Muscle layer of colon (tissue), 2 donors: ENCODE data around the gene DNMT3B.
"Not testable (repeated sequence)": the region's sequence is repeated elsewhere in the genome, so short reads cannot be mapped to it uniquely, and the experiment has no call there.

ENCODE experiments used
- H3K27ac ChIP-seq: one replicate; pipeline ENCODE4 v1.7.0; 2013; ENCODE audit warnings: low read depth, mild to moderate bottlenecking, low read length, moderate library complexity
- H3K27me3 ChIP-seq, 2 donors: one replicate each; pipeline ENCODE4 v1.7.0; 2013; ENCODE audit warnings: low read length in 2 of 2, mild to moderate bottlenecking in 2 of 2; ENCODE audit not compliant: insufficient read depth in 2 of 2, control insufficient read depth in 1 of 2
- H3K36me3 ChIP-seq: one replicate; pipeline ENCODE4 v1.7.0; 2013; ENCODE audit warnings: mild to moderate bottlenecking, low read length; ENCODE audit not compliant: insufficient read depth
- H3K4me1 ChIP-seq: one replicate; pipeline ENCODE4 v1.7.0; 2013; ENCODE audit warnings: mild to moderate bottlenecking, low read length; ENCODE audit not compliant: insufficient read depth
- H3K4me3 ChIP-seq, 2 donors: one replicate each; pipeline ENCODE4 v1.7.0; 2013; ENCODE audit warnings: low read length in 2 of 2, low read depth in 1 of 2, mild to moderate bottlenecking in 1 of 2, moderate library complexity in 1 of 2
- H3K9ac ChIP-seq: one replicate; pipeline ENCODE4 v1.7.0; 2013; ENCODE audit warnings: low read length
- H3K9me3 ChIP-seq: one replicate; pipeline ENCODE4 v1.7.0; 2013; ENCODE audit warnings: mild to moderate bottlenecking, low read length
- donor health status: abdominal sarcoma.
- donor health status: Adenocarcinoma of cecum.

DNMT3B gene

DNA sequence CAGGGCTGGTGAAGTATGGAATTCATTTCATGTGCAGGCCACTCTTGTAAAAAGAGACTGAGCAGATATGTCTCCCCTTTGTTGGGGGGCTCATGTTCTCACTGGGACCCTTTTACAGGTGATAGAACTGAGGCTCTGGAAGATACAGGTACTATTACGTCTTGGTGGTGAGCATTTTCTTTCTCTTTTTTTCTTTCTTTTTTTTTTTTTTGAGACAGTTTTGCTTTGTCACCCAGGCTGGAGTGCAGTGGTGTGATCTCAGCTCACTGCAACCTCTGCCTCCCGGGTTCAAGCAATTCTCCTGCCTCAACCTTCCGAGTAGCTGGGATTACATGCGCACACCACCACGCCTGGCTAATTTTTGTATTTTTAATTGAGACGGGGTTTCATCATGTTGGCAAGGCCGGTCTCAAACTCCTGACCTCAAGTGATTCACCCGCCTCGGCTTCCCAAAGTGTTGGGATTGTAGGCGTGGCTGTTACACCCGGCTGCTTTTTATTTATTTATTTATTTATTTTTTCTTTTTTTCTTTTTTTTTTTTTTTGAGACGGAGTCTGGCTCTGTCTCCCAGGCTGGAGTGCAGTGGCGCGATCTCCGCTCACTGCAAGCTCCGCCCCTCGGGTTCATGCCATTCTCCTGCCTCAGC is 3.2 kb downstream of the DNMT3B start:
- not testable (repeated sequence) for H3K4me3 ChIP-seq, H3K36me3 ChIP-seq, H3K27me3 ChIP-seq, H3K27ac ChIP-seq, H3K9me3 ChIP-seq, H3K9ac ChIP-seq
- H3K4me1 ChIP-seq: peaks cover 19% of the 10 kb centered on the region

DNA sequence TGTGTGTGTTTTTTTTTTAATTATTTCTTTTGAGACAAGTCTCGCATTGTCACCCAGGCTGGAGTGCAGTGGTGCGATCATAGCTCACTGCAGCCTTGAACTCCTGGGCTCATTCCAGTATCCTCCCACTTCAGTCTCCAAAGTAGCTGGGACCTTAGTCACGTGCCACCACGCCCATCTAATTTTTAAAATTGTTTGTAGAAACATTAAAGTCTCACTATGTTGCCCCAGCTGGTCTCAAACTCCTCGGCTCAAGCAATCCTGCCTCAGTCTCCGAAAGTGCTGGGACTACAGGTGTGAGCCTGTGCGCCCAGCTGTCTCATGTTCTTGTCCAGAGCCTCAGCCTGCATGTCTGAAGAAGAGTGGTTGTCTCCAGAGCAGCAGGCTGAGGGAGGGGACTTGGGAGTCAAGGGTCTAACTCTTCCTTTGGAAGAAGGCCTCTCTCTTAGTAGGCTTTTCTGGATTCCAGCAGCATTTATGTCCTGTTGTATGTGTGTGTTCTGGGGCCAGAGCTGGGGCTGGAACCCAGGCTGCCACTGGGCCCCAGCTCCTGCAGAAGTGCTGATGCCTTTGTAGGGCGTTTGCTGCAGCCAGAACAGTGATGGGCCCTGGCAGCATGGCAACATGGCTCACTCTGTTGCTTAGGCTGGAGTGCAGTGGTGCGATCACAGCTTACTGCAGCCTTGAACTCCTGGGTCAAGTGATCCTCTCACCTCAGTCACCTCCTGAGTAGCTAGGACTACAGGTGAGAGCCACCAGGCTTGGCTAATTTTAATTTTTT is 5.4 kb downstream of the DNMT3B start:
- no peaks in the 10 kb centered on the region for H3K9me3 ChIP-seq
- no peak overlapping the region for H3K9ac ChIP-seq
- H3K27me3 ChIP-seq: no peaks in the 10 kb centered on the region
- H3K4me3 ChIP-seq: no peak overlapping the region
- H3K36me3 ChIP-seq: no peaks in the 10 kb centered on the region
- peaks cover 13% of the 10 kb centered on the region for H3K4me1 ChIP-seq
- H3K27ac ChIP-seq: no peak overlapping the region

DNA sequence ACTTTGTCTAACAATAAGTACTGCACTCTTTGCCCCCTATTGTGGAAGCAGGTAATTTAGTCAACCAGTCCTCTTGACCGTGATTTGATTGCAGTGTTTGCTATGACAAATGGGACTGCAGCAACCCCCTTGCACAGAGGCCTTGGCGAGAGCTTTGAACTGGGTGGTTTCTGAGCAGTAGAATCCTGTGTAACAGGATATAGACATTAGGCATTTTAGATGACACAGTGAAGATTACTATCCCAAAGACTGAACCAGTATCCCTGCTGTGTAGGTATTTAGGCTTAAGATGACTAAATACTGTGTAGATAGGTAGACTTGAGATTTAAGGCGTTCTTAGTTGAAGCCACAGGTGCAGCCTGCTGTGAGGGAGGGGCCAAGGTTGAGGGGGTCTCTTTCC is 9.9 kb downstream of the DNMT3B start:
- Histone ChIP-seq H3K4me1 (peaks cover 5% of the 10 kb centered on the region), H3K4me3 (no peak overlapping the region), H3K27me3 (no peaks in the 10 kb centered on the region), H3K9me3 (no peaks in the 10 kb centered on the region), H3K27ac (no peak overlapping the region), H3K36me3 (no peaks in the 10 kb centered on the region), H3K9ac (no peak overlapping the region)

DNA sequence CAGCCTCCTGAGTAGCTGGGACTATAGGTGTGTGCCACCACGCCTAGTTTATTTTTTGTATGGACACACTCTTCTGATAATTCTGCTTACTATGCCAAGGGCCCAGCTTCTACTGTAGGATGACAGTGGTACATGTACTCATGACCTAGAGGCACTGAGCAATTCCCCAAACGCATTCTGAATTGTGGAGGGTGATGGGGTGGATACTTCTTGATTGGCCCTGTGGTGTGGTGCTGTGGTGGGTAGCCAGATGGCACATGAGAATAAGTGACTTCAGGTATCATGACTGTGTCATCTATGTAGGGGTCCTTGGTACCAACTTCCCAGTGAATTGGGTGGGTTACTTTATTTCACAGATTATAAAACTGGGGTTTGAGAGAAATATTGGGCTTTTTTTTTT is 11.0 kb downstream of the DNMT3B start:
- Histone ChIP-seq H3K4me3 (no peak overlapping the region), H3K27ac (no peak overlapping the region), H3K36me3 (no peaks in the 10 kb centered on the region), H3K9me3 (no peaks in the 10 kb centered on the region), H3K27me3 (no peaks in the 10 kb centered on the region), H3K9ac (no peak overlapping the region), H3K4me1 (peaks cover 12% of the 10 kb centered on the region)

DNA sequence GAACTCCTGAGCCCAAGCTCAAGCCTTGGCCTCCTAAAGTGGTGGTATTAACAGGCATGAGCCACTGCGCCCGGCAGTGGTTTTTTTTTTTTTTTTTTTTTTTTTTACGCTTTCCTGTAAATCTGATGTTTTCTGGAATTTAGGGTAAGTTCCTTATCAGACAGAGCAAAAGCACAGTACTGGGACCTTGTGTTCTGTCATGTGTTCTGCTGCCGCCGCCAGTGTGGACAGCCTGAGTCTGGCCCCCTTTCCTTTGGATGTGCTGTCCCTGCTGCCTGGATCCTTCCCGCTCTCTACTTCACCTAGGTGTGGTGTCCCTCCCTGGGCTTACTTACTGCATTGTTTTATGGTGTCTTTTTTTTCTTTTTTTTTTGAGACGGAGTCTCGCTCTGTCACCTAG is 11.7 kb downstream of the DNMT3B start:
- Histone ChIP-seq H3K27ac (no peak overlapping the region), H3K9ac (no peak overlapping the region), H3K27me3 (no peaks in the 10 kb centered on the region), H3K4me3 (no peak overlapping the region), H3K9me3 (no peaks in the 10 kb centered on the region), H3K4me1 (peaks cover 12% of the 10 kb centered on the region), H3K36me3 (no peaks in the 10 kb centered on the region)

DNA sequence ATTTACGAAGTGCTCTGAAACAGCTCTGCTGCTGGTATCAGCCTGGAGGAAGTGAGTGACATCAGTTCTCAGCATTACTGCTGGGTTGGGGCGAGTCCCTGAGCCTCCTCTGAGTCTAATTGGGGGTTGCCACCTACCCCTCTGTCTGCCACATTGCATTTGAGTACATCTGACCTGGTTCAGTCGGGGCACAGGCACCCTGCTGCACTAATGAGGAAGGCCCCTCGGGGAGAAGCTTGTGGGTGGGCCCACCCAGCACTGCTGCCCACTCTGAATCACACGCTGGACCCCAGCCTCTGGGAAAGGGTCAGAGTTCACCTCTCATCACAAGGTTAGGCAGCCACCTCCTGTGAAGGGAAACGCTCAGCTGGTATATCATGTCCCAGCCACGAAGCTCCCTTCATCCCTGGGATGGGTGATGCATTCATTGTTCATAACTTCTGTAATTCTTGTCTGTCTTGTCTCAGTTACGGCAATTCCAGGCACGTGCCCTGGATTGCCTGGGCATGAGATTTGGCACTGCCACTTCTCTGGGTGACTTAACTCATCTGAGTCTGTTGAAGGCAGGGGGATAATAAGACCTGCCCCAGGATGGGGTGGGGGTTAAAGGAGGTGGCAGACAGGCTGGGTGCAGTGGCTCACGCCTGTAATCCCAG is 13.3 kb downstream of the DNMT3B start:
- no peak overlapping the region for H3K4me3 ChIP-seq
- no peaks in the 10 kb centered on the region for H3K36me3 ChIP-seq
- H3K27me3 ChIP-seq: no peaks in the 10 kb centered on the region
- no peaks in the 10 kb centered on the region for H3K9me3 ChIP-seq
- H3K9ac ChIP-seq: no peak overlapping the region
- peaks cover 12% of the 10 kb centered on the region for H3K4me1 ChIP-seq
- no peak overlapping the region for H3K27ac ChIP-seq

DNA sequence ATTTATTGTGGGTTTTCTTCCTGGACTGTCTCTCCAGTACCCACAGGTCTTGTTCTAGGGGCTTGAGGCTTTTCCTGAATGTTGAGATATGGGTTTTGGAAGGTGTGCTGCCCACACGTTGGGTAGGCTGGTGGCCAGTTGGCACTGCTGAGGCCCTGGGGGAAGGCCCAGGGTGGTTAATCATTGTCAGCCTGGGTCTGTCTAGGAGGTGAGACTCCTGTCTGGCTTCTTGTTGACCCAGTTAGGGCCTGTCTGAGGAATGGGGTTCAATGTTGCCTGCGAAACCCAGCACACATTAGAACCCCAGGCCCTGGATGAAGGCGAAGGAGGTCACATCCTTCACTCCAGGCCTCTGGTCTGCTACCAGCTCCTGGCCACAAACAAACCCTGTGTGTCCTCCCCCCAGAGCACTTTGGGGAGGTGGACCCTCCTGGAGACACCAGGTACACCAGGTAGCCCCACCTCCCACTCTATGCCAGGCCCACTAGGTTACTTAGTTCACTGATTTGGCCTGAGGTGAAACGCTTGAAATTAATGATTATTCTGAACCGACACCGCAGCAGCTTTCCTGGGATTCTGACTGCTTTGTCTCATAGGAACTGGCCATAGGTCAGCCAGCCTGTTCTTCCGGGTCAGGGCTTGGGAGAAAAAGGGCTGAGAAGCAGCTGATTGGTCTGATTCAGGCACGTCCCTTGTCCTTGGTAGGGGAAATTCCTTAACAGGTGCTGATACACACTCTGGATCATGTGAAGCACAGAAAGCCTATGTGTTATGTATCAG is 15.2 kb downstream of the DNMT3B start:
- Histone ChIP-seq H3K27me3 (no peaks in the 10 kb centered on the region), H3K4me3 (no peak overlapping the region), H3K27ac (no peak overlapping the region), H3K36me3 (no peaks in the 10 kb centered on the region), H3K9ac (no peak overlapping the region), H3K4me1 (peaks cover 12% of the 10 kb centered on the region), H3K9me3 (no peaks in the 10 kb centered on the region)

DNA sequence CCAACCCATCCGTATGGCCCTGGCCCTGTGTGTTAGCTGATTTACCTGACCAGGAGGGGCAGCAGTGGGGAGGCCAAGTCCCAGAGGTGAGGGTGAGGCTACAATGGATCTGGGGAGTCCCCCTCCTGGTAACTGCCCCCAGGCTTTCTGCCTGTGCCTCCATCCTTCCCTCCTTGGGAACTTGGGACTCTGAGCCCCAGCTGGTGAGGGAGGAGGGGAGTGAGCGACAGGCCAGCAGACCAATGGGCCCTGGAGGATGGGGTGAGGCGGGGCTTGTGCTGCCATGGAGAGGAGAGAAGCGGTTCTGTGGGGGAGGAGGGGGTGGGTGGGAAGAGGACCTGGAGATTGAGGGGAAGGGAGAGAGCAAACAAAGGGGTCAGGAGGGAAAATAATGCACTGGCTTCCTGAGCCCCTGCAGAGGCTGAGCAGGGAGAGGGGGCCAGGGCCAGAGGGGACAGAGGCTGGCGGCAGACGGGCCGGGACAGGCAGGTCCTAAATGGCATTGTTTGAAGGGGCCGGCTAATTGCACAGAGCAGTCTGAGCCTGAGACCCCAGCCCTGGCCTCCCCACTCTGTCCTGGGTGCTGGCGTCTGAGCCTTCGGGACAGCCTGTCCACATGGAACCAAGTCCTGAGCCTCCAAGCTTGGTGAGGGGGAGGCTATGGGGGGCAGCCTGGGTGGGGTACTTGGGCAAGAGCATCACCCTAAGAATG is 17.5 kb downstream of the DNMT3B start:
- peaks cover 12% of the 10 kb centered on the region for H3K4me1 ChIP-seq
- no peaks in the 10 kb centered on the region for H3K9me3 ChIP-seq
- H3K9ac ChIP-seq: no peak overlapping the region
- H3K4me3 ChIP-seq: no peak overlapping the region
- H3K36me3 ChIP-seq: no peaks in the 10 kb centered on the region
- no peaks in the 10 kb centered on the region for H3K27me3 ChIP-seq
- no peak overlapping the region for H3K27ac ChIP-seq

DNA sequence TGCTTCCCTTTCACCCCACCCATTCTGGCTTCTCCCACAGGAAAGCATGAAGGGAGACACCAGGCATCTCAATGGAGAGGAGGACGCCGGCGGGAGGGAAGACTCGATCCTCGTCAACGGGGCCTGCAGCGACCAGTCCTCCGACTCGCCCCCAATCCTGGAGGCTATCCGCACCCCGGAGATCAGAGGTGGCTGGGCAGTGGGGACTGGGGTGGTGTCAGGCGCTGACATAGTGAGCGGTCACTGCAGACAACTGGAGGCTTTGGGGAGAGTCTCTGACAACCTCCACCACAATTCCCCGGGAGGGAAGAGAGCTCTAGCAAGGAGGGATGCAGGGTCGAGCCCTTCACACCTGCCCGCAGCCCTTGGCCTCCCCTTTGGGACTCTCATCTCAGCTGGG is 18.1 kb downstream of the DNMT3B start:
- Histone ChIP-seq H3K27ac (no peak overlapping the region), H3K9ac (no peak overlapping the region), H3K4me1 (peaks cover 12% of the 10 kb centered on the region), H3K9me3 (no peaks in the 10 kb centered on the region), H3K27me3 (no peaks in the 10 kb centered on the region), H3K4me3 (no peak overlapping the region), H3K36me3 (no peaks in the 10 kb centered on the region)

DNA sequence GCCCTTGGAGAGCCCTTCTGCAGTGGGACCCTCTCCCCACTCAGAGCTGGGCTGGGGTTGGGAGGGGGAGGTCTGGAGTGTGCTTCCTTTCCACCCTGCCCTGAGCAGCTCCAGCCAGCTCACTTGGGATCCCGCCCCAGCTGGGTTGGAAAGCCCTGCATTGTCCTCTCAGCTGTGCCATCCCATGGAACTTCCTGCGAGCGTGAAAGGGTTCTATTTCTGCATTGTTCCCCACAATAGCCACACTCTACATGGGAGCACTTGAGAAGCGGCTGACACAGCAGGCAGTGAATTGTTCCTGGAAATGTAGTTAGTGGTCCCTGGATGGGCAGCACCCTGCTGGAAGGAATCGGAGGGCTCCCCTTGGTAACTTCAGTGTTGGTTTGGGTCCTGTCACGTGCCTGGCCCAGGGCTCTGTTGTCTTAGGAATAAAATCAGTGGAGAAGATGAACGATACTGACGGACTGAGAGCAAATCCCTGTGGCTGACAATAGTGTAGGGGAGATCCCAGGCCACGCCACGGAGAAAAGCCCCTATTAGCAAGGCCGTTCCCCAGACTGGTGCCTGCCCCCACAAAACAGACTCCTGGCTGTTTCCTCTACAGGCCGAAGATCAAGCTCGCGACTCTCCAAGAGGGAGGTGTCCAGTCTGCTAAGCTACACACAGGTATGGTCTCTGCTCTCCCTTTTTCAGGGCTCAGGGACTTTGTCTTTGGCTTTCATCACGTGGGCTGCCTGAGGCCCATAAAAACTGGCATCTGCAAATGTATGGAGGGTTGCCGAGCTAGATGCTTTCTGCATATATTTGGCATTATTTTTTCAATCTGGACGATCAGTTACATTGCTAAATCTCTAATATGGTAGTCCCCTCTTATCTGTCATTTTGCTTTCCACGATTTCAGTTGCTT is 18.8 kb downstream of the DNMT3B start:
- H3K27me3 ChIP-seq: no peaks in the 10 kb centered on the region
- H3K9ac ChIP-seq: no peak overlapping the region
- H3K27ac ChIP-seq: no peak overlapping the region
- peaks cover 12% of the 10 kb centered on the region for H3K4me1 ChIP-seq
- no peak overlapping the region for H3K4me3 ChIP-seq
- no peaks in the 10 kb centered on the region for H3K36me3 ChIP-seq
- no peaks in the 10 kb centered on the region for H3K9me3 ChIP-seq
